ENCODE results near the gene VPS37C.

Gene VPS37C

GRCh38 chr11:61089806-61090491 lies 71.3 kb downstream of the VPS37C start:
- Histone ChIP-seq H3K36me3 (ENCODE audit: insufficient read depth) (no peaks in the 10 kb centered on the region), H3K4me2 (no peak overlapping the region), H3K4me1 (ENCODE audit: low read depth, poor library complexity, severe bottlenecking) (no peaks in the 10 kb centered on the region), H3K4me3 (IDR thresholded peaks at IDR 0.05; ENCODE audit: insufficient read depth, low read depth, low read length) (no peak overlapping the region), H3K9ac (no peak overlapping the region), H3K27ac (no peak overlapping the region), H3K27me3 (ENCODE audit: insufficient read depth, low read depth) (no peaks in the 10 kb centered on the region), H4K20me1 (ENCODE audit: insufficient read depth) (no peaks in the 10 kb centered on the region), H3K79me2 (ENCODE audit: insufficient read depth, low read depth) (no peaks in the 10 kb centered on the region), H2AFZ (ENCODE audit: low read depth) (no peak overlapping the region)
- TF ChIP-seq, protein P1, sequence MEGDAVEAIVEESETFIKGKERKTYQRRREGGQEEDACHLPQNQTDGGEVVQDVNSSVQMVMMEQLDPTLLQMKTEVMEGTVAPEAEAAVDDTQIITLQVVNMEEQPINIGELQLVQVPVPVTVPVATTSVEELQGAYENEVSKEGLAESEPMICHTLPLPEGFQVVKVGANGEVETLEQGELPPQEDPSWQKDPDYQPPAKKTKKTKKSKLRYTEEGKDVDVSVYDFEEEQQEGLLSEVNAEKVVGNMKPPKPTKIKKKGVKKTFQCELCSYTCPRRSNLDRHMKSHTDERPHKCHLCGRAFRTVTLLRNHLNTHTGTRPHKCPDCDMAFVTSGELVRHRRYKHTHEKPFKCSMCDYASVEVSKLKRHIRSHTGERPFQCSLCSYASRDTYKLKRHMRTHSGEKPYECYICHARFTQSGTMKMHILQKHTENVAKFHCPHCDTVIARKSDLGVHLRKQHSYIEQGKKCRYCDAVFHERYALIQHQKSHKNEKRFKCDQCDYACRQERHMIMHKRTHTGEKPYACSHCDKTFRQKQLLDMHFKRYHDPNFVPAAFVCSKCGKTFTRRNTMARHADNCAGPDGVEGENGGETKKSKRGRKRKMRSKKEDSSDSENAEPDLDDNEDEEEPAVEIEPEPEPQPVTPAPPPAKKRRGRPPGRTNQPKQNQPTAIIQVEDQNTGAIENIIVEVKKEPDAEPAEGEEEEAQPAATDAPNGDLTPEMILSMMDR (conservative IDR thresholded peaks at IDR 0.05; ENCODE audit: low read depth, low read length): no peak

- Histone ChIP-seq H3K79me2 (ENCODE audit: insufficient read depth, low read depth) (no peaks in the 10 kb centered on the region), H3K27me3 (ENCODE audit: insufficient read depth, low read depth) (no peaks in the 10 kb centered on the region), H3K9ac (no peak overlapping the region), H3K27ac (no peak overlapping the region), H3K36me3 (ENCODE audit: insufficient read depth) (no peaks in the 10 kb centered on the region), H2AFZ (ENCODE audit: low read depth) (no peak overlapping the region), H3K4me2 (no peak overlapping the region), H3K4me1 (ENCODE audit: low read depth, poor library complexity, severe bottlenecking) (no peaks in the 10 kb centered on the region), H3K4me3 (IDR thresholded peaks at IDR 0.05; ENCODE audit: insufficient read depth, low read depth, low read length) (no peak overlapping the region), H4K20me1 (ENCODE audit: insufficient read depth) (no peaks in the 10 kb centered on the region)
- TF ChIP-seq, protein P1 (conservative IDR thresholded peaks at IDR 0.05; ENCODE audit: low read depth, low read length): no peak
These were observed 73.7 kb downstream of the VPS37C start for GRCh38 chr11:61087426-61088119.

DNA sequence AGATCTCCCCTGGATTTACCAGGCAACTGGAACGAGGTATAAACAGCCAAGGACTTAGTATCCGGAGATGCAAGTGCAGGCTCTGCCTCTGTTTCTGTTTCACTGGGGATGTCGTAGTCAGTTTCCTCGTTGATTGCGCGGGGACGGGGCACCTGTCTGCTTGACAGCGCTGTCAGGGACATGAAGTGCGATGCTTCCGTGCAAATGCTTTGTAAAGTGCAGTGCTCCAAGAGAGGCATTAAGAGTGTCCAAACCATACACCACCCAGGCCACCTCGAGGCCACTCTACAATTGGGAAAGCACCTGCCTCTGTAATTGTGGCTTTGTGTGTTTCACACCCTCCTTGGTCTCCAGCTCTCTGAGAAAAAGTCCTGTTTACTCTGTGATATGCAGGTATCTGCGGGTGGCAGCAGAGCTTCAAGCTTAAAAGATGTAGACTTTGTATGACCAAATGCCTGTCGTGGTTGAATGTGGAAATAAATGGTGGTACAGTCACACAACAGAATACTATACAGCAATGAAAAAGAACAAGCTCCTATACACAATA lies 77.6 kb downstream of the VPS37C start:
- no peak overlapping the region for H3K9ac ChIP-seq
- TF ChIP-seq, protein P1 (conservative IDR thresholded peaks at IDR 0.05; ENCODE audit: low read depth, low read length): no peak
- H3K27ac ChIP-seq: no peak overlapping the region
- H3K4me2 ChIP-seq: no peak overlapping the region
- H3K4me3 ChIP-seq (IDR thresholded peaks at IDR 0.05; ENCODE audit: insufficient read depth, low read depth, low read length): no peak overlapping the region
- no peak overlapping the region for H2AFZ ChIP-seq (ENCODE audit: low read depth)
- H4K20me1 ChIP-seq (ENCODE audit: insufficient read depth): no peaks in the 10 kb centered on the region
- H3K27me3 ChIP-seq (ENCODE audit: insufficient read depth, low read depth): no peaks in the 10 kb centered on the region
- H3K4me1 ChIP-seq (ENCODE audit: low read depth, poor library complexity, severe bottlenecking): no peaks in the 10 kb centered on the region
- no peaks in the 10 kb centered on the region for H3K79me2 ChIP-seq (ENCODE audit: insufficient read depth, low read depth)
- H3K36me3 ChIP-seq (ENCODE audit: insufficient read depth): no peaks in the 10 kb centered on the region

GRCh38 chr11:61082931-61083531 lies 78.2 kb downstream of the VPS37C start:
- Histone ChIP-seq H3K79me2 (ENCODE audit: insufficient read depth, low read depth) (no peaks in the 10 kb centered on the region), H3K4me1 (ENCODE audit: low read depth, poor library complexity, severe bottlenecking) (no peaks in the 10 kb centered on the region), H3K4me3 (IDR thresholded peaks at IDR 0.05; ENCODE audit: insufficient read depth, low read depth, low read length) (no peak overlapping the region), H3K36me3 (ENCODE audit: insufficient read depth) (no peaks in the 10 kb centered on the region), H3K27ac (no peak overlapping the region), H3K9ac (no peak overlapping the region), H4K20me1 (ENCODE audit: insufficient read depth) (no peaks in the 10 kb centered on the region), H3K4me2 (no peak overlapping the region), H3K27me3 (ENCODE audit: insufficient read depth, low read depth) (no peaks in the 10 kb centered on the region), H2AFZ (ENCODE audit: low read depth) (no peak overlapping the region)
- TF ChIP-seq, protein P1 (conservative IDR thresholded peaks at IDR 0.05; ENCODE audit: low read depth, low read length): no peak
